Psoas muscle (tissue), 8 donors: ENCODE data around the gene WWOX. TPM values are rescaled to one million over a fixed set of nuclear protein-coding genes. Genes with fewer than 3 reads are reported as not detected.

Experiments used
- ATAC-seq, 4 donors: fragments of 200-7000 bp; cut with Tn5 transposase; one replicate each; pipeline ENCODE4 v1.9.1; 2020; ENCODE audit warnings: moderate library complexity in 3 of 4, mild to moderate bottlenecking in 2 of 4
- DNase-seq, 2 donors: peaks; one replicate each; pipeline ENCODE4 v3.0.0-alpha.2; 2020
- H3K27ac ChIP-seq: fragments of 200-600 bp; one replicate; pipeline ENCODE4 v1.8.0; 2022
- H3K27me3 ChIP-seq, 3 donors: fragments of 200-600 bp in 1 of 3; one replicate each; pipeline versions ENCODE4 v1.6.1 to v1.8.0; 2013 to 2022; ENCODE audit warnings: low read length in 2 of 3, mild to moderate bottlenecking in 2 of 3, moderate library complexity in 1 of 3; ENCODE audit not compliant: insufficient read depth in 3 of 3
- H3K36me3 ChIP-seq, 2 donors: fragments of 200-600 bp in 1 of 2; one replicate each; pipeline versions ENCODE4 v1.6.1 to v1.8.0; 2013 to 2022; ENCODE audit warnings: low read depth in 1 of 2, mild to moderate bottlenecking in 1 of 2, moderate library complexity in 1 of 2; ENCODE audit not compliant: insufficient read depth in 1 of 2
- H3K4me1 ChIP-seq: fragments of 200-600 bp; one replicate; pipeline ENCODE4 v1.8.0; 2022
- H3K4me3 ChIP-seq: fragments of 200-600 bp; one replicate; pipeline ENCODE4 v1.8.0; 2022; ENCODE audit warnings: mild to moderate bottlenecking
- H3K9me3 ChIP-seq: fragments of 200-600 bp; one replicate; pipeline ENCODE4 v1.8.0; 2022
- CTCF ChIP-seq: fragments of 200-600 bp; IDR thresholded peaks from one replicate; pipeline ENCODE4 v1.8.0; 2022; ENCODE audit warnings: antibody characterized with exemption
- WGBS, 3 donors: extraction: QIAGEN DNeasy Blood & Tissue Kit; methylation state at CpG; one replicate each; pipeline versions ENCODE4 v1.1.6 to v1.1.7; 2013; 5-methylcytosine and 5-hydroxymethylcytosine counted together
- intact Hi-C, 2 donors: fragments of 100-400 bp; cut with DNase I; formaldehyde crosslinking; loops; one replicate each; pipeline versions ENCODE4 v1.11.0 to v1.14.2; 2022
- polyA plus RNA-seq, 3 donors: library from polyadenylated mRNA; stranded (reverse); fragments of 200-250 nt; gene quantifications; one replicate each; pipeline ENCODE4 v1.2.3, GENCODE V29; 2013
- total RNA-seq, 4 donors: library from RNA; stranded (reverse); fragmentation: NEBNext Ultra II Directional in 2 of 4; extraction: Animal tissue kit (Norgen Biotek cat#: 25700) in 2 of 4; gene quantifications; one replicate each; pipeline versions ENCODE4 v1.2.1 to v1.2.4, GENCODE V29; 2021 to 2023
- donor health status: healthy with polysubstance abuse.
- donor health status: DM: no; HTN: no; CAD: no; lungs with moderate emphysema.
- donor health status: Bipolar disorder and iron deficiency.
- donor health status: healthy.
- donor health status: DM: yes; HTN: yes; CAD: no.
- donor health status: DM: no; HTN: no; CAD: no.
- donor health status: DM: no; HTN: no; CAD: no.
- donor health status: DM: yes; HTN: yes; CAD: no.

WWOX gene
- total and polyA plus RNA-seq, 7 donors = 3.1 to 6.6 (median 5.0) TPM

GRCh38 chr16:78654929-78655328 lies 555.5 kb downstream of the WWOX start:
- 73 to 81% (median 74%) methylated on average over 8 of the region's 8 CpGs for WGBS, 3 donors
- intact Hi-C loops = no loop called here

GRCh38 chr16:78655331-78656113 lies 556.1 kb downstream of the WWOX start:
- no peak for ATAC-seq

More at GRCh38 chr16:78654929-78655328, 555.5 kb downstream of the WWOX start:
- TF ChIP-seq CTCF = no peak
- Histone ChIP-seq H3K9me3 (no peaks in the 10 kb centered on the region), H3K4me3 (no peak overlapping the region), H3K4me1 (peaks cover 1% of the 10 kb centered on the region), H3K27me3 (no peaks in the 10 kb centered on the region), H3K36me3 (no peaks in the 10 kb centered on the region), H3K27ac (no peak overlapping the region)
- no peak for ATAC-seq
- DNase-seq = no peak

GRCh38 chr16:78656887-78657286 lies 557.4 kb downstream of the WWOX start:
- no peaks in the 10 kb centered on the region for H3K36me3 ChIP-seq
- ATAC-seq = no peak
- H3K4me3 ChIP-seq = no peak overlapping the region
- H3K27ac ChIP-seq = no peak overlapping the region
- H3K4me1 ChIP-seq = peaks cover 7% of the 10 kb centered on the region
- intact Hi-C loops = no loop called here
- no peaks in the 10 kb centered on the region for H3K9me3 ChIP-seq
- TF ChIP-seq CTCF = no peak
- no peaks in the 10 kb centered on the region for H3K27me3 ChIP-seq
- DNase-seq = no peak
- 88 to 94% (median 90%) methylated on average over 10 of the region's 10 CpGs for WGBS, 3 donors

More at GRCh38 chr16:78655331-78656113, 556.1 kb downstream of the WWOX start:
- Histone ChIP-seq H3K4me3 (no peak overlapping the region), H3K4me1 (peaks cover 7% of the 10 kb centered on the region), H3K27ac (no peak overlapping the region), H3K36me3 (no peaks in the 10 kb centered on the region), H3K9me3 (no peaks in the 10 kb centered on the region), H3K27me3 (no peaks in the 10 kb centered on the region)
- TF ChIP-seq CTCF = no peak
- WGBS, 3 donors = 70 to 73% (median 72%) methylated on average over 5 of the region's 5 CpGs
- intact Hi-C loops = no loop called here
- DNase-seq = no peak

GRCh38 chr16:78659216-78659615 lies 559.8 kb downstream of the WWOX start:
- Histone ChIP-seq H3K27ac (no peak overlapping the region), H3K27me3 (no peaks in the 10 kb centered on the region), H3K9me3 (no peaks in the 10 kb centered on the region), H3K4me3 (no peak overlapping the region), H3K36me3 (no peaks in the 10 kb centered on the region), H3K4me1 (peaks cover 7% of the 10 kb centered on the region)
- no peak for ATAC-seq
- 66 to 79% (median 76%) methylated on average over 9 of the region's 9 CpGs for WGBS, 3 donors
- intact Hi-C loops = no loop called here
- DNase-seq = no peak
- TF ChIP-seq CTCF = no peak
